ENCODE measurements around the gene CSE1L.

CSE1L gene

DNA sequence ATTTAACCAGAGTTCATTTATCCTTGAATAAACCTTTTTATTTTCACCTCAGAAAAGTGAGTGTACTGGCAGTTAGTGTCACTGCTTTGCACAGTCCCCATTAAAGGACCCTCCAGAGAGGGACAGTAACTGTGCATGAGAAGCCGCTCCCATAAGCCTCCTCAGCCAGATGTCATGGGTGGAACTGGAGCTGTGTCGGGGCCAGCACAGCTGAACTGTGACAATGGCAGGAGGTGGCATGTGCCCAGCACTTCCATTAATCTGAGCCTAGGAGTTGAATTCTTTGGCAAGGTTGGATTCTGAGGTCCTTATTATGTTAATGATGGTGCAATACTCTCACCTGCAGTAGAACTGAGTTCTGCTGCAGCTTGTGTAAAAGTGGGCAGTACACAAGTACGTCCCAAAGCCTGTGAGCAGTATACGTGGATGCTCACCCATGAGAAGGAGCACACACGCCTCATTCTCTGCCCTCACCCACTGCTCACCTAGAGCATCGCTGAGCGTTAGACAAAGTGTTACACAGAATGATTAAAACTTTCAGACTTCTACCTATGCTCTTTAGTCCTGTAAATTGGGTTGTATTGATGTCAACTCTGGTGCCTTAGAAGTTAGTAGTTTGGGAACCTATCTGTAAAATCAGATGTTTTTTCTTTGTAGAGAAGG lies 11.9 kb upstream of the CSE1L start:
- no peak for TF ChIP-seq CTCF (IDR thresholded peaks at IDR 0.05; ENCODE audit: unreplicated experiment in 3 of 3)
- Mint-ChIP-seq H3K4me3 (no peak overlapping the region), H3K27ac (no peak overlapping the region), H3K27me3 (ENCODE audit: low read depth) (no peaks in the 10 kb centered on the region), H3K9me3 (no peaks in the 10 kb centered on the region), H3K36me3 (ENCODE audit: low read depth) (peaks cover 17% of the 10 kb centered on the region), H3K4me1 (no peaks in the 10 kb centered on the region)

GRCh38 chr20:49037962-49038387 lies 8.1 kb upstream of the CSE1L start:
- TF ChIP-seq CTCF (IDR thresholded peaks at IDR 0.05; ENCODE audit: unreplicated experiment in 3 of 3) = no peak
- peaks cover 8% of the 10 kb centered on the region for H3K36me3 Mint-ChIP-seq (ENCODE audit: low read depth)
- H3K4me1 Mint-ChIP-seq = no peaks in the 10 kb centered on the region
- no peak overlapping the region for H3K4me3 Mint-ChIP-seq
- H3K27ac Mint-ChIP-seq = no peak overlapping the region
- H3K9me3 Mint-ChIP-seq = no peaks in the 10 kb centered on the region
- H3K27me3 Mint-ChIP-seq (ENCODE audit: low read depth) = no peaks in the 10 kb centered on the region

DNA sequence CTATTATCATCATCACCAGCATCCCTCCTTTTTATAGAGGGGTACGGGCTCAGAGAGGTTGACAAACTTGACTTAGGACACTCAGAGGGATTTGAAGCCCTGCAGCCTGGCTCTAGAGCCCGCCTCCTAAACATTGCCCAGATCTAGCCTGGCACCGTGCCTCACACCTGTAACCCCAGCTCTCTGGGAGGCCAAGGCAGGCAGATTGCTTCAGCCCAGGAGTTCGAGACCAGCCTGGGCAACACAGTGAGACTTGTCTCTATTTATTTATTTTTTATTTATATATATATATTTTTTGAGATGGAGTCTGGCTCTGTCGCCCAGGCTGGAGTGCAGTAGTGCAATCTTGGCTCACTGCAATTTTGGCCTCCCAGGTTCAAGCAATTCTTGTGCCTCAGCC lies 6.3 kb upstream of the CSE1L start:
- no peak overlapping the region for H3K4me3 Mint-ChIP-seq
- H3K27me3 Mint-ChIP-seq (ENCODE audit: low read depth) = no peaks in the 10 kb centered on the region
- H3K27ac Mint-ChIP-seq = no peak overlapping the region
- H3K36me3 Mint-ChIP-seq (ENCODE audit: low read depth) = no peaks in the 10 kb centered on the region
- H3K4me1 Mint-ChIP-seq = no peaks in the 10 kb centered on the region
- H3K9me3 Mint-ChIP-seq = no peaks in the 10 kb centered on the region
- TF ChIP-seq CTCF (IDR thresholded peaks at IDR 0.05; ENCODE audit: unreplicated experiment in 3 of 3) = no peak

DNA sequence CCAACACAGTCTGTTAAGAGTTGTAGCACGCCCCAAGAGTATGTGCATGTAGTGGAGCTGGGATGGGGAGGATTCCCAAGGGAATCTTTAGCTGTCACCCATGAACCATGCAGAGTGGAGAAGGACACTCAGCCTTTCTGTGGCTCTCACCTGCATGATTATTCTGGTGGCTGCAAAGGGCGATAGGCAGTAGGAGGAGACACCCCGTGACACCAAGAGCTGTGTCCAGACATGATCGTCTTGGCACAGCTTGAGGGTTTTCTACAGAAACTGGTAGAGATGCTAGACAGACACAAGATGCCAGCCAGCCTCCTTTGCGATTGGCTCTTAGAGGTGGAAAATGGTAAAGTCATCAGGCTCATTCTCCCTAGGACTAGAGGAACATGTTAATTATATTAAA lies 3.1 kb upstream of the CSE1L start:
- H3K27me3 Mint-ChIP-seq (ENCODE audit: low read depth) = no peaks in the 10 kb centered on the region
- H3K4me1 Mint-ChIP-seq = peaks cover 13% of the 10 kb centered on the region
- no peaks in the 10 kb centered on the region for H3K9me3 Mint-ChIP-seq
- no peak for TF ChIP-seq CTCF (IDR thresholded peaks at IDR 0.05; ENCODE audit: unreplicated experiment in 3 of 3)
- H3K36me3 Mint-ChIP-seq (ENCODE audit: low read depth) = peaks cover 3% of the 10 kb centered on the region
- H3K27ac Mint-ChIP-seq = no peak overlapping the region
- peak overlapping the region in 2 of 3 experiments; percentile 24 to 71 for H3K4me3 Mint-ChIP-seq

GRCh38 chr20:49045440-49046086 lies 549 bp upstream of the CSE1L start:
- H3K4me3 Mint-ChIP-seq = peak overlapping the region; percentile 99 to 100 (median 99)
- H3K27me3 Mint-ChIP-seq (ENCODE audit: low read depth) = no peaks in the 10 kb centered on the region
- peak overlapping the region; percentile 86 to 98 (median 95) for H3K27ac Mint-ChIP-seq
- TF ChIP-seq CTCF (IDR thresholded peaks at IDR 0.05; ENCODE audit: unreplicated experiment in 3 of 3) = no peak
- H3K4me1 Mint-ChIP-seq = peaks cover 21% of the 10 kb centered on the region
- no peaks in the 10 kb centered on the region for H3K9me3 Mint-ChIP-seq
- peaks cover 19% of the 10 kb centered on the region for H3K36me3 Mint-ChIP-seq (ENCODE audit: low read depth)

DNA sequence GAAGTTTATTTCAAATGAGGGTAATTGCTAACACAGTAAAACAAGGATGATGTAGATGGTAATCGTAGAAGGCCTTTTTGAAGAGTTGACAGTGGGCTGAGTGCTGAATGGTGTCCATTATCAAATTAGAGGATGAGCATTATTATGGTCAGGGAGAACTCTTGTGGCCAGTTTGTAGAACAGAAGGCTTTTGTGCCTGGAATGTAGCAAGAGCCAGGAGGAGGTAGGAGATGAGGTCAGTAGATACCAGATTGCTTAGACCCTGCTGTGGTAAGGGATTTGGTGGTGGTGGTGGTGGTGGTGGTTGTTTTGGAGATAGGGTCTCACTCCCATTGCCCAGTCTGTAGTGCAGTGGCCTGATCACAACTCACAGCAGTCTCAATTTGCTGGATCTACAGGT lies 6.2 kb downstream of the CSE1L start:
- H3K4me1 Mint-ChIP-seq = peaks cover 18% of the 10 kb centered on the region
- no peak overlapping the region for H3K4me3 Mint-ChIP-seq
- peak overlapping the region in 1 of 3 experiments; percentile 38 for H3K27ac Mint-ChIP-seq
- no peaks in the 10 kb centered on the region for H3K27me3 Mint-ChIP-seq (ENCODE audit: low read depth)
- peaks cover 33% of the 10 kb centered on the region for H3K36me3 Mint-ChIP-seq (ENCODE audit: low read depth)
- TF ChIP-seq CTCF (IDR thresholded peaks at IDR 0.05; ENCODE audit: unreplicated experiment in 3 of 3) = no peak
- no peaks in the 10 kb centered on the region for H3K9me3 Mint-ChIP-seq
